Measurements from ENCODE around the gene CYLD. TPM values are rescaled to one million over a fixed set of nuclear protein-coding genes. Genes with fewer than 3 reads are reported as not detected.

The CYLD gene
- total and polyA plus RNA-seq, 8 donors, result 6.2 to 30.3 (median 16.7) TPM

DNA sequence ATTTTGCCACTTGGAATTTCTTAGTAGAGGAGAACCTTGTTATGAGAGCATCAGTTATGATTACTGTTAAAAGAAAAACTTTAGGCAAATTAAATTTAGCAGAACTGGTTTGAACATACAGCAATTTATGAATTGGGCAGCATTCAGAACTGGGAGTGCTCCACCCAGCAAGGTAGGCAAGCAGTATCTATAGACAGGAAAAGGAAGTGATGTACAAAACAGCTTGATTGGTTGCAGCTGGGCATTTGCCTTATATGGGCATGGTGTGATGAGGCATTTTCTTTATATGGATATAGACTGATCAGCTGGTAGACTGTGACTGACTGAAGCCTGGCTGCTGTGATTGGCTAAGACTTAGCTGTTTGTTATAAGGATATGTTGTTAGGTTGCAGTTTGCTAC is 17.6 kb upstream of the CYLD start:
- no peaks in the 10 kb centered on the region for H3K9me3 ChIP-seq
- FAIRE-seq (no peak), DNase-seq (no peak), ATAC-seq (no peak)
- H3K36me3 ChIP-seq, result no peaks in the 10 kb centered on the region
- no peaks in the 10 kb centered on the region for H3K27me3 ChIP-seq
- TF ChIP-seq, protein P1, sequence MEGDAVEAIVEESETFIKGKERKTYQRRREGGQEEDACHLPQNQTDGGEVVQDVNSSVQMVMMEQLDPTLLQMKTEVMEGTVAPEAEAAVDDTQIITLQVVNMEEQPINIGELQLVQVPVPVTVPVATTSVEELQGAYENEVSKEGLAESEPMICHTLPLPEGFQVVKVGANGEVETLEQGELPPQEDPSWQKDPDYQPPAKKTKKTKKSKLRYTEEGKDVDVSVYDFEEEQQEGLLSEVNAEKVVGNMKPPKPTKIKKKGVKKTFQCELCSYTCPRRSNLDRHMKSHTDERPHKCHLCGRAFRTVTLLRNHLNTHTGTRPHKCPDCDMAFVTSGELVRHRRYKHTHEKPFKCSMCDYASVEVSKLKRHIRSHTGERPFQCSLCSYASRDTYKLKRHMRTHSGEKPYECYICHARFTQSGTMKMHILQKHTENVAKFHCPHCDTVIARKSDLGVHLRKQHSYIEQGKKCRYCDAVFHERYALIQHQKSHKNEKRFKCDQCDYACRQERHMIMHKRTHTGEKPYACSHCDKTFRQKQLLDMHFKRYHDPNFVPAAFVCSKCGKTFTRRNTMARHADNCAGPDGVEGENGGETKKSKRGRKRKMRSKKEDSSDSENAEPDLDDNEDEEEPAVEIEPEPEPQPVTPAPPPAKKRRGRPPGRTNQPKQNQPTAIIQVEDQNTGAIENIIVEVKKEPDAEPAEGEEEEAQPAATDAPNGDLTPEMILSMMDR (IDR thresholded peaks at IDR 0.05), result no peak
- intact Hi-C loops (cut with DNase I), result no loop called here
- no peak overlapping the region for H3K4me3 ChIP-seq
- no peak overlapping the region for H3K27ac ChIP-seq
- H3K4me1 ChIP-seq, result no peaks in the 10 kb centered on the region

DNA sequence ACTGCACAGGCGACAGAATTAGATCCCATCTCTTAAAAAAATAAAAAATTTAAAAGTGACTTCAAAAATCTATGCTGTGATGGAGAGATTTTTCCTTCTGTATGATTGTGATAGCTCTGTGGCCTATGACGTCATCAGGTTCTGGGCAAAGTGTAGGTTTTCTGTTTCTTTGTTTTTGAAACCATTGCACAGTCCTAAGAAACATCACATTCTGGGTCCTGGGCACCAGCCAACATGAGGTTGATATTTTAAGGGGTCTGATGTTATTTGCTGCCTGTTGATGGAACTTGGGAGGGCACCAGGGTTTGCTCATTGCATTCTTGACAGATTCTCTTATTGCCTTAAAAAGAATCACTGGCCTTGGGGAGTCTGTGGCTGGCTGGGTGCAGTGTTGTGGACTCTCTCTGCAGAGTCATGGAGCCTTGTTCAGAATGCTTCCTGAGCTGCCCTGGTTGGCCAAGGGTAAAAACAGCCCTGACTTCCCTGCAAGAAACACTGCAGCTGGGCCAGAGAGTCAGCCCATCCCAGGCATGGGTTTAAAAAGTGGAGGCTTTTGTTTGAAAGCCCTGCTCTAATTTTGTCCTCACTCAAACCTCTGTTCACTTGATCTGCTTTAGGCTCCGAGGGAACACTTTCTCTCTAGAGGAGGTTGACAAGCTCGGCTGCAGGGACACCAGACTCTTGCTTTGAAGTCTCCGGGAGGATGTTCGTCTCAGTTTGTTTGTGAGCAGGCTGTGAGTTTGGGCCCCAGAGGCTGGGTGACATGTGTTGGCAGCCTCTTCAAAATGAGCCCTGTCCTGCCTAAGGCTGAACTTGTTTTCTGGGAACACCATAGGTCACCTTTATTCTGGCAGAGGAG is 10.5 kb upstream of the CYLD start:
- WGBS, 2 donors, result 72 to 85% methylated on average over 6 of the region's 6 CpGs
- Histone ChIP-seq H3K27ac (no peak overlapping the region), H3K27me3 (no peaks in the 10 kb centered on the region), H3K4me3 (no peak overlapping the region), H3K4me1 (no peaks in the 10 kb centered on the region), H3K9me3 (no peaks in the 10 kb centered on the region), H3K36me3 (no peaks in the 10 kb centered on the region)
- ATAC-seq (no peak), DNase-seq (no peak), FAIRE-seq (no peak)
- TF ChIP-seq, protein P1 (IDR thresholded peaks at IDR 0.05), result no peak
- intact Hi-C loops (cut with DNase I), result no loop called here

DNA sequence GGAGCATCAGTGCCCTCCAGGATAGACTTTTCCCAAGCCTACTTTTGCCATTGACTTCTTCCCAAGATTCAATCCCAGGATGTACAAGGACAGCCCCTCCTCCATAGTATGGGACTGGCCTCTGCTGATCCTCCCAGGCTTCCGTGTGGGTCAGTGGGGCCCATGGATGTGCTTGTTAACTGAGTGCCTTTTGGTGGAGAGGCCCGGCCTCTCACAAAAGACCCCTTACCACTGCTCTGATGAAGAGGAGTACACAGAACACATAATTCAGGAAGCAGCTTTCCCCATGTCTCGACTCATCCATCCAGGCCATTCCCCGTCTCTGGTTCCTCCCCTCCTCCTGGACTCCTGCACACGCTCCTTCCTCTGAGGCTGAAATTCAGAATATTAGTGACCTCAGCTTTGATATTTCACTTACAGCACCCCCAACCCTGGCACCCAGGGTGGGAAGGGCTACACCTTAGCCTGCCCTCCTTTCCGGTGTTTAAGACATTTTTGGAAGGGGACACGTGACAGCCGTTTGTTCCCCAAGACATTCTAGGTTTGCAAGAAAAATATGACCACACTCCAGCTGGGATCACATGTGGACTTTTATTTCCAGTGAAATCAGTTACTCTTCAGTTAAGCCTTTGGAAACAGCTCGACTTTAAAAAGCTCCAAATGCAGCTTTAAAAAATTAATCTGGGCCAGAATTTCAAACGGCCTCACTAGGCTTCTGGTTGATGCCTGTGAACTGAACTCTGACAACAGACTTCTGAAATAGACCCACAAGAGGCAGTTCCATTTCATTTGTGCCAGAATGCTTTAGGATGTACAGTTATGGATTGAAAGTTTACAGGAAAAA is 9.7 kb upstream of the CYLD start:
- no peak for DNase-seq
- no peaks in the 10 kb centered on the region for H3K4me1 ChIP-seq
- TF ChIP-seq, protein P1 (IDR thresholded peaks at IDR 0.05), result no peak
- H3K27me3 ChIP-seq, result no peaks in the 10 kb centered on the region
- ATAC-seq, result no peak
- no peak for FAIRE-seq
- H3K9me3 ChIP-seq, result no peaks in the 10 kb centered on the region
- 74 to 79% methylated on average over 10 of the region's 10 CpGs for WGBS, 2 donors
- intact Hi-C loops (cut with DNase I), result no loop called here
- H3K36me3 ChIP-seq, result no peaks in the 10 kb centered on the region
- no peak overlapping the region for H3K4me3 ChIP-seq
- H3K27ac ChIP-seq, result no peak overlapping the region

DNA sequence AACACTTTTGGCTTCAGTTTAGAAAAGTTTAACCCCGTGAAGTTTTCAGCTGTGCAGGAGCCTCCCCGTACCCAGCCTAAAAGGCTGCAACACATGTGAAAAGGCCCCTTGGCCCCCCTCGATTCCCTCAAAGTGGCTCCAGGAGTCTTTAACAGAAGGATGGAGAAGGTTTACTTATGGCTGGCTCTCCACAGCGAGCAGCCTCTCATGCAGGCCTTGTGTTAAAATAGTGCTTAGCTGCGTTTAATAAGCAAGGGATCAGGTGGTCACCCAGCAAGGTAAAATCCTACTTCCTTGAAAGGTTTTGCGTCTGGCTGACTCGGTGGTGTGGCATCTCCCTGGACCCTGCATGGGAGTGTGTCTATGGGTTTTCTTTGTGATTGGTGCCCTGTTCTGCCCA is 8.4 kb upstream of the CYLD start:
- no peak overlapping the region for H3K4me3 ChIP-seq
- H3K36me3 ChIP-seq, result no peaks in the 10 kb centered on the region
- 79 to 85% methylated on average over 7 of the region's 7 CpGs for WGBS, 2 donors
- H3K4me1 ChIP-seq, result no peaks in the 10 kb centered on the region
- H3K27ac ChIP-seq, result no peak overlapping the region
- H3K9me3 ChIP-seq, result no peaks in the 10 kb centered on the region
- FAIRE-seq, result no peak
- H3K27me3 ChIP-seq, result no peaks in the 10 kb centered on the region
- intact Hi-C loops (cut with DNase I), result no loop called here
- TF ChIP-seq, protein P1 (IDR thresholded peaks at IDR 0.05), result no peak
- DNase-seq, result no peak
- ATAC-seq, result no peak
